OCI-LY7 (cell line): ENCODE results near the gene COL18A1.

Experiments
- CTCF ChIP-seq: fragments of 200-600 bp; sonication (generic); conservative IDR thresholded peaks from 2 replicates; pipeline ENCODE4 v1.5.1; 2014; ENCODE audit warnings: mild to moderate bottlenecking, antibody characterized with exemption, low read length, moderate library complexity, mixed read lengths
- EZH2phosphoT487 ChIP-seq: fragments of 200-600 bp; sonication (generic); IDR thresholded peaks from 2 replicates; pipeline ENCODE4 v1.6.1; 2018; ENCODE audit warnings: low read depth, borderline replicate concordance, mild to moderate bottlenecking, mixed run types, antibody characterized with exemption, low read length, moderate library complexity, mixed read lengths

GRCh38 chr21:45413922-45414321 lies 9.0 kb downstream of the COL18A1 start:
- TF ChIP-seq EZH2phosphoT487 (no peak), CTCF (no peak)
